Fibroblast of the aortic adventitia (primary cell): ENCODE results near the gene PANX3. TPM values are rescaled to one million over a fixed set of nuclear protein-coding genes. Genes with fewer than 3 reads are reported as not detected.

Experiments used
- DNase-seq: peaks from one replicate; pipeline ENCODE4 v3.0.0-alpha.2; 2010; ENCODE audit warnings: low read depth
- H3K4me3 ChIP-seq: 2 replicates; pipeline ENCODE4 v1.5.1; 2011; ENCODE audit warnings: low read depth, mild to moderate bottlenecking, control low read depth, low read length, moderate library complexity
- total RNA-seq: library from RNA; depleted of rRNA; stranded (reverse); fragments of >200 nt; gene quantifications from 2 replicates; pipeline ENCODE4 v1.2.3, GENCODE V29; 2012; ENCODE audit warnings: low replicate concordance
- TF ChIP-seq, protein P1 (sequence below): IDR thresholded peaks from 2 replicates; pipeline ENCODE4 v1.5.1; 2011; ENCODE audit warnings: mild to moderate bottlenecking, low read length, control low read depth, inconsistent platforms; ENCODE audit not compliant: insufficient read depth

PANX3 gene
- total RNA-seq, 1 donor: not detected

DNA sequence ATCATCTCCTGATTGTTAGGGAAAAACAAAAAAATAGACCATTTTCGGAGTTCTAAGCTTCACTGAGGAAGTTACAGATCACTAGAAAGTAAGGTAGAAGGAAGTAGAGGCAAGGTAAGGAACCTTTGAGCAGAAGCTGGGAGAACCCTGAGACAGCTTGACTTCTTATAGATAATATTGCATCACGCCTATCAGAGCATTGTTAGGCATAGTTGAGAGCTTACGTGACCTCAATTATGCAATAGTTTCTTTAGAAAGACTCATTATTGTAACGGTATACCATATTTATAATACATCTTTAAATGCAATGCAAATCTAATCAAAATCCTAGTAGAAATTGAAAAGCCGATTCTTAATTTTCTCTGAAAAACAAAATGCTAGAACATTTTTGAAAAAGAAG, 16.3 kb downstream of the PANX3 start:
- DNase-seq: no peak
- TF ChIP-seq, protein P1, sequence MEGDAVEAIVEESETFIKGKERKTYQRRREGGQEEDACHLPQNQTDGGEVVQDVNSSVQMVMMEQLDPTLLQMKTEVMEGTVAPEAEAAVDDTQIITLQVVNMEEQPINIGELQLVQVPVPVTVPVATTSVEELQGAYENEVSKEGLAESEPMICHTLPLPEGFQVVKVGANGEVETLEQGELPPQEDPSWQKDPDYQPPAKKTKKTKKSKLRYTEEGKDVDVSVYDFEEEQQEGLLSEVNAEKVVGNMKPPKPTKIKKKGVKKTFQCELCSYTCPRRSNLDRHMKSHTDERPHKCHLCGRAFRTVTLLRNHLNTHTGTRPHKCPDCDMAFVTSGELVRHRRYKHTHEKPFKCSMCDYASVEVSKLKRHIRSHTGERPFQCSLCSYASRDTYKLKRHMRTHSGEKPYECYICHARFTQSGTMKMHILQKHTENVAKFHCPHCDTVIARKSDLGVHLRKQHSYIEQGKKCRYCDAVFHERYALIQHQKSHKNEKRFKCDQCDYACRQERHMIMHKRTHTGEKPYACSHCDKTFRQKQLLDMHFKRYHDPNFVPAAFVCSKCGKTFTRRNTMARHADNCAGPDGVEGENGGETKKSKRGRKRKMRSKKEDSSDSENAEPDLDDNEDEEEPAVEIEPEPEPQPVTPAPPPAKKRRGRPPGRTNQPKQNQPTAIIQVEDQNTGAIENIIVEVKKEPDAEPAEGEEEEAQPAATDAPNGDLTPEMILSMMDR: no peak
- no peak overlapping the region for H3K4me3 ChIP-seq

GRCh38 chr11:124629961-124630360, 18.7 kb downstream of the PANX3 start:
- TF ChIP-seq, protein P1: no peak
- H3K4me3 ChIP-seq: no peak overlapping the region
- no peak for DNase-seq

DNA sequence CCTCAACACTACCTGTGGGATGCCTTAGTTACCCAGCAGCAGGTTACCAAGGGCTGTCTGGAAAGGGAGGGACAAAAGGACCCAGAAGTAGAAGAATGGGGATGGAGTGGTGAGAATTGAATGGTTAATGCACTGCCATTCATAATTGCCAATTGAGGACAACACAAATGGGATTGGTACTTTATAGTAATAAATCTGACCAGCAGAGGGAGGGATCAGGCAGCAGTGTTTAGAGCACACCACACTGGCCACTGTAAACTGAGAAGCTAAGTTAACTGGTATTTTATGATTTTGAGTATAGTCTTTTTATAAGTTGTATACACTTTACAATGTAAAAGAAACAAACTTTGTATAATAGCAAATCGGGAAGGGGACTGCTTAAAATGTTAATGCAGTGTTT, 22.1 kb downstream of the PANX3 start:
- TF ChIP-seq, protein P1: peak; percentile 28
- no peak overlapping the region for H3K4me3 ChIP-seq
- DNase-seq: no peak

GRCh38 chr11:124635932-124636331, 24.7 kb downstream of the PANX3 start:
- TF ChIP-seq, protein P1: no peak
- DNase-seq: no peak
- H3K4me3 ChIP-seq: no peak overlapping the region

DNA sequence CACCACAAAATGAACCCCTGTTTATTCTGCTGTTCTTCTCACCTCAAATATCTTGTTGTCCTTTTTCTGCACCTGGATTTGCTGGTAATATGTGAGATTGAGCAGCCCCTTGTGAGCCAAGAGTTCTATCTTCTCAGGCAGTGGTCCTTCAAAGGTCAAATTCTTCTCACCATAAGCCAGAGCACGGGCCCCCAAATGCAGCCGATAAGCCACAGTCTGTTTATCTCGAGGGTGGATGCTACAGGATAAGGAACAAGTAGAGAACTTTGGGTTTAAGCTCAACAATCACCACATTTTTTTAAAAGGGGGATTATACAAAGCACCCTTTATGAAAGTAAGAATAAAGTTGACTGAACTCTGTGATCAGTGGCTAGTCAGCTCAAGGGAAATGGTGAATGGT, 27.3 kb downstream of the PANX3 start:
- no peak overlapping the region for H3K4me3 ChIP-seq
- TF ChIP-seq, protein P1: no peak
- no peak for DNase-seq

DNA sequence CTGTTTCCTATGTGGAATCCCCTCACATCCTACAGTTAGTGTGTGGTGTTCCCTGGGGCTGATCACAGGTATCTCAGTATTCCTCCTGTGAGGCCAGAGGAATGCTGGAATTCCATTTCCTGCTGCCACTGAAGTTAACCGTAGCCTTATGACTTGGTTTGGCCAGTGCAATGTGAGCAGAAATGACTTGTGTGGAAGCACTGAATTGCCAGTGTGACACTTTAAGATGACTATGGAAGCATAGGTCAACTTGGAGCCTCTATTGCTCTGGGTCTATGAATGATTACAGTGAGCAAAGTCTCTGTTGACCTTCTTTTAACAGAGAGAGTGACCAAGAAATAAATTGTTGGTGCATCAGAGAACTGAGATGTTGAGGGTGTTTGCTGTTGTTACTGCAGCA, 28.0 kb downstream of the PANX3 start:
- TF ChIP-seq, protein P1: no peak
- DNase-seq: no peak
- H3K4me3 ChIP-seq: no peak overlapping the region

DNA sequence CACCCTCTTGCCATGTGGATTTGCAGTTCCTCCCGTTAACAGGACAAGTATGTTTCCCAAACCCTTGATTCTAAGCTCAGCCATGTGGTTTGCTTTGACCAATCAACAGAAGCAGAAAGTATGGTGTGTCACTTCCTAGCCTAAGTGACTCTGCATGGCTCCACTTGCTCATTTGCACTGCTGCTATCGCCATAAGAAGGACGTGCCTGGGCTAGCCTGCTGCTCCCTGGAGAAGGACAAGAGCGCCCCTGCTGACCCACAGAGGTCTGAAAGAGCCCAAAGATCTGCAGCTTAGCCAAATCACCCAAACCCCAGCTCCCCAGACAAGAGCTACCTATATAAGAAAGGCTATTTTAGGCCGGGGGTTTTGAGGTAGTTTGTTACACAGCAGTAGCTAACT, 29.4 kb downstream of the PANX3 start:
- no peak for DNase-seq
- TF ChIP-seq, protein P1: no peak
- no peak overlapping the region for H3K4me3 ChIP-seq
